MCF 10A (cell line): ENCODE results near the gene TNFRSF14. TPM values are rescaled to one million over a fixed set of nuclear protein-coding genes. Genes with fewer than 3 reads are reported as not detected.

Experiments used
- BruUV-seq: library from RNA; stranded (reverse); fragments of 400-500 nt; replicated peaks from 2 replicates; lab custom pipeline; 2021; lab: Mats Ljungman, UMichigan
- CTCF ChIA-PET: fragments of 300-600 bp; sonication (Branson Sonifier 250); formaldehyde crosslinking; extraction: SDS; loops from one replicate; lab custom pipeline; 2021; ENCODE audit warnings: antibody characterized with exemption, inconsistent platforms; lab: Yijun Ruan, JAX
- POLR2A ChIA-PET: fragments of 300-600, 350-650 bp; sonication (Branson Sonifier 250); formaldehyde crosslinking; extraction: SDS; loops from one replicate; lab custom pipeline; 2020; ENCODE audit warnings: antibody characterized with exemption, inconsistent platforms; lab: Yijun Ruan, JAX
- DNase-seq: peaks from one replicate; pipeline ENCODE4 v3.0.0-alpha.2; 2018; ENCODE audit not compliant: unreplicated experiment
- H3K27ac Mint-ChIP-seq: one replicate; pipeline ENCODE4 v1.8.0; 2022; ENCODE audit warnings: mild to moderate bottlenecking, low read depth, mixed read lengths; ENCODE audit not compliant: unreplicated experiment
- H3K27me3 Mint-ChIP-seq: one replicate; pipeline ENCODE4 v1.8.0; 2022; ENCODE audit warnings: mixed read lengths; ENCODE audit not compliant: insufficient read depth, unreplicated experiment
- H3K36me3 Mint-ChIP-seq: one replicate; pipeline ENCODE4 v1.8.0; 2022; ENCODE audit warnings: mild to moderate bottlenecking, moderate library complexity, mixed read lengths; ENCODE audit not compliant: insufficient read depth, unreplicated experiment
- H3K4me1 Mint-ChIP-seq: one replicate; pipeline ENCODE4 v1.8.0; 2022; ENCODE audit warnings: mixed read lengths; ENCODE audit not compliant: insufficient read depth, unreplicated experiment
- H3K4me3 Mint-ChIP-seq: one replicate; pipeline ENCODE4 v1.8.0; 2022; ENCODE audit warnings: mild to moderate bottlenecking, moderate library complexity, mixed read lengths; ENCODE audit not compliant: unreplicated experiment
- H3K9me3 Mint-ChIP-seq: one replicate; pipeline ENCODE4 v1.8.0; 2022; ENCODE audit warnings: mixed read lengths; ENCODE audit not compliant: unreplicated experiment
- intact Hi-C: fragments of 100-400 bp; cut with micrococcal nuclease; formaldehyde crosslinking; loops from 2 replicates; pipeline ENCODE4 v1.14.1; 2022
- total RNA-seq: library from RNA; stranded (reverse); gene quantifications from 2 replicates; pipeline ENCODE4 v1.2.3, GENCODE V29; 2022
- TF ChIP-seq, protein P1 (sequence below): fragments of 200-600 bp; IDR thresholded peaks from one replicate; pipeline ENCODE4 v1.8.0; 2022; ENCODE audit warnings: antibody characterized with exemption, mild to moderate bottlenecking; ENCODE audit not compliant: unreplicated experiment

The TNFRSF14 gene
- total RNA-seq, 1 experiment from 2014 or later = 4.6 TPM

DNA sequence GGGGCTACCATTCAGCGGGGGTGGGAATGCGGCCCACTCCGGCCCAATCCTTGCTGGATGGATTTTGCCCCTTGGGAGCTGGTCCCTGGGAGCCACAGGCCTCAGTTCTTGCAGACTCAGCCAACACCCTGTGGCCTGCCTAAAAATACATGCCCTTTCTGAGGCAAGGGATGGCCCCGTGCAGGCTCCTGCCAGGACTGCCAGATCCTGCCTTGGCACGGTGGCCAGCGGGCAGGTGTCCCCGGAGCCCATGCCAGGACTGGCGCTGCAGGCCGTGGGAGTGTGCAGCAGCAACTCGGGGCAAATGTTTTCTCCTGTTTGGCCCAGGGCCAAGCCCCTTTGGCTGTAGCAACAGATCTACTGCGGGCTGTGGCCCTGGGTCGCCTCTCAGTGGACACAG lies 28.2 kb upstream of the TNFRSF14 start:
- ChIA-PET POLR2A (no interaction called here), CTCF (interaction anchor here (0.7 kb wide), 1 partner anchor 37 kb away, joined by 3 read pairs; no protein-coding TSS in a partner anchor)
- Mint-ChIP-seq H3K4me1 (peaks cover 31% of the 10 kb centered on the region), H3K36me3 (peaks cover 13% of the 10 kb centered on the region), H3K9me3 (no peaks in the 10 kb centered on the region), H3K4me3 (no peak overlapping the region), H3K27me3 (no peaks in the 10 kb centered on the region), H3K27ac (no peak overlapping the region)
- intact Hi-C loops = no loop called here
- TF ChIP-seq, protein P1, sequence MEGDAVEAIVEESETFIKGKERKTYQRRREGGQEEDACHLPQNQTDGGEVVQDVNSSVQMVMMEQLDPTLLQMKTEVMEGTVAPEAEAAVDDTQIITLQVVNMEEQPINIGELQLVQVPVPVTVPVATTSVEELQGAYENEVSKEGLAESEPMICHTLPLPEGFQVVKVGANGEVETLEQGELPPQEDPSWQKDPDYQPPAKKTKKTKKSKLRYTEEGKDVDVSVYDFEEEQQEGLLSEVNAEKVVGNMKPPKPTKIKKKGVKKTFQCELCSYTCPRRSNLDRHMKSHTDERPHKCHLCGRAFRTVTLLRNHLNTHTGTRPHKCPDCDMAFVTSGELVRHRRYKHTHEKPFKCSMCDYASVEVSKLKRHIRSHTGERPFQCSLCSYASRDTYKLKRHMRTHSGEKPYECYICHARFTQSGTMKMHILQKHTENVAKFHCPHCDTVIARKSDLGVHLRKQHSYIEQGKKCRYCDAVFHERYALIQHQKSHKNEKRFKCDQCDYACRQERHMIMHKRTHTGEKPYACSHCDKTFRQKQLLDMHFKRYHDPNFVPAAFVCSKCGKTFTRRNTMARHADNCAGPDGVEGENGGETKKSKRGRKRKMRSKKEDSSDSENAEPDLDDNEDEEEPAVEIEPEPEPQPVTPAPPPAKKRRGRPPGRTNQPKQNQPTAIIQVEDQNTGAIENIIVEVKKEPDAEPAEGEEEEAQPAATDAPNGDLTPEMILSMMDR = no peak
- DNase-seq = peak; percentile 43
- no TSS peak for BruUV-seq

DNA sequence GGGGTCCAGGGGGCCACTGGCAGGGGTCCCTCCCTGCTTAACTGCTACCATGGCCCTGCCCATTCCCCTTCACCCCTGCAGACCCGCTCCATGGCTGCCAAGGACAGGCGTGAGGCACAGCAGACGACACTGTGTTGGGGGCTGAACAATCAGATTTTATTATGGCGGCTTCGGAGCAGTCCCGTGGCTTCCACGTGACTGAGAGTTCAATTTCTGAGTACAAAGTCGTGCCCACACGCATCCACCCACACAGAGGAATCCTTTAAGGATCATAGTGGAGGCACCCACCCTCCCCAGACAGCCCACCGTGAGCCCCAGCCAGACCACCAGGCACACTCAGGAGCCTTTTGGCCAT lies 27.6 kb upstream of the TNFRSF14 start:
- no peak overlapping the region for H3K4me3 Mint-ChIP-seq

DNA sequence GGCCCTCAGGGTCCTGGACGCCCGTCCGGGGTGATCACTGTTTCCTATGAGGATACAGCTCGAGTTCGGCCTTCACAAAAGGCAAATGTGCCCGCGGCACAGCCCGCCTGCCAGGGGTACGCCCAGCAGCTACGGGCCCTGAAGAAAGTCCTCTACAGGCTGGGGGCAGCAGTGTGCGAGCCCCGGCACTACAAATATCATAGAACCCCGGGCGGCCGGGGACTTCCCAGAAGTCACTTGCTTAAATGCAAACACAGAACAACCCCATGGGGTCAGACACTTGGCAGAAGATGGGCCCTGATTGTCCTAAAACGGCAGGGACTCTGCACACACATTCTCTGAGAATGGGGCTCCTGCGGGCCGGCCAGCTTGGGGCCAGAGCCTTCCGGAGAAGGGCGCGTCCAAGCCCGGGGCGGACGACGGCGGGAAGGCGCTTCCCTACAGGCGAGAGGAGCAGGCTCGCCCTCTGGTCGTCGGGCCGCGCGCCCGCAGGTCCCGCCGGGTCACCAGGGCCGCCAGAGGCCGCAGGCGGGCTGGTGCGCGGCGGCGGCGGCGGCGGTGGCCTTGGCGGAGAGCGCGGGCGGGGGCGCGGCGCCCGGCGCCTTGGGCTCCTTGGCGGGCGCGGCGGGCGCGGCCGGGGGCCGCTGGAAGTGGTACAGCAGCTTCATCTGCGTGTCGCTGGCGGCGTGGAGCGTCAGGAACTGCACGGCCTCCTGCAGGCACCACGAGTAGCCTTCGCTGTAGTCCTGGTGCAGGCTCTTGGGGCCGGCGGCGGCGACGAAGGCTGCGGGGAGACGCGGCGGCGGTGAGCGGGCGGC lies 27.0 kb upstream of the TNFRSF14 start:
- intact Hi-C loops = no loop called here
- Mint-ChIP-seq H3K27me3 (no peaks in the 10 kb centered on the region), H3K27ac (no peak overlapping the region), H3K36me3 (peaks cover 6% of the 10 kb centered on the region), H3K4me1 (peaks cover 38% of the 10 kb centered on the region), H3K4me3 (no peak overlapping the region), H3K9me3 (no peaks in the 10 kb centered on the region)
- TF ChIP-seq, protein P1 = no peak
- ChIA-PET POLR2A (no interaction called here), CTCF (interaction anchor here (0.9 kb wide), 1 partner anchor 19 kb away, joined by 3 read pairs; no protein-coding TSS in a partner anchor)
- no TSS peak for BruUV-seq
- no peak for DNase-seq

More for the DNA sequence above, 27.6 kb upstream of the TNFRSF14 start:
- ChIA-PET POLR2A (no interaction called here), CTCF (interaction anchor here (0.9 kb wide), 1 partner anchor 19 kb away, joined by 3 read pairs; no protein-coding TSS in a partner anchor)
- no peaks in the 10 kb centered on the region for H3K9me3 Mint-ChIP-seq
- no peak overlapping the region for H3K27ac Mint-ChIP-seq
- BruUV-seq = no TSS peak
- DNase-seq = no peak
- no peaks in the 10 kb centered on the region for H3K27me3 Mint-ChIP-seq
- TF ChIP-seq, protein P1 = no peak
- peaks cover 36% of the 10 kb centered on the region for H3K4me1 Mint-ChIP-seq
- intact Hi-C loops = no loop called here
- H3K36me3 Mint-ChIP-seq = peaks cover 12% of the 10 kb centered on the region

DNA sequence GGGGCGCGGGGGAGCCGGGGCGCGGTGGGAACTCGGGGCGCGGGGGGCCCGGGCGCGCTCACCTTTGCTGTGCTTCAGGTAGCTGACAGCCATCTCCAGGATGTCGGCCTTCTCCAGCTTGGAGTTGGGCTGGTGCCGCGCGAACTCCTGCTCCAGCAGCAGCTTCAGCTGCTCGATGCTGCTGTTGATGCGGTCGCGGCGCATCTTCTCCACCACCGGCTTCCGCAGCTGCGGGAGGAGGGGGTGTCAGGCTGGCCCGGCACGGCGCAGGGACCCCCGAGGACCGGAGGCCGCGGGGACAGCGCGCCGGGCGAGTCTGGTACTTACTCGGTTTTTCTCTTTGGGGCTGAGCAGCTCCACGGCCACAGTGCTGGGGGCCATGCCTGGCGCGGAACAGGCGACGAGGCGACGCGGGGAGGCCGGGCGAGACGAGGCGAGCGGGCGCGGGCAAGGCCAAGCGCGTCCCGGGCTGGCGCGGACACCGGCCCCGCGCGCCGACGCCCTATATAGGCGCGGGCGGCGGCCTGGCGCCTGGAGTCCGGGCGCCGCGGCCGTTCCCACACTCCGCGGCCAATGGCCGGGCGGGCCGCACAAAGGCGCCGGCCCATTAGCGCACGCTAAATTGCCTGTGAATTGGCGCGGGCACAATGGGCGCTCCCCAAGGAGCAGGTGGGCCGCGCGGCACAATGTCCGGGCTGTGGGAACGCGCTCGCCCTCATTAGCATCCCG lies 26.2 kb upstream of the TNFRSF14 start, which contains the start of gene HES5:
Gene HES5 (minus strand): TSS at position 480 of the 729 bp plus-strand sequence. CDS start 99 bp downstream, at position 381.
- Mint-ChIP-seq H3K9me3 (no peaks in the 10 kb centered on the region), H3K27me3 (no peaks in the 10 kb centered on the region), H3K4me3 (no peak within 1 kb of the TSS), H3K4me1 (peaks cover 38% of the 10 kb centered on the region), H3K27ac (peak within 1 kb of the TSS; percentile 57), H3K36me3 (peaks cover 8% of the 10 kb centered on the region)
- DNase-seq = no peak
- TF ChIP-seq, protein P1 = no peak
- ChIA-PET CTCF (interaction anchor here (0.6 kb wide), 2 partner anchors 102 to 1173 kb away, joined by 3 read pairs; no protein-coding TSS in a partner anchor), POLR2A (interaction anchor here (1.4 kb wide), 1 partner anchor 16 kb away, joined by 6 read pairs; no protein-coding TSS in a partner anchor)
- BruUV-seq = no TSS peak
- intact Hi-C loops = no loop called here
